Endothelial cell of umbilical vein (primary cell): Measurements from ENCODE around the gene ALG6.
A peak's percentile ranks its signal among the peaks of the same experiment; 100 is the strongest.

Experiments
- EZH2 ChIP-seq: IDR thresholded peaks from 2 replicates; pipeline ENCODE4 v1.6.1; 2012; ENCODE audit warnings: borderline replicate concordance, low read depth, mild to moderate bottlenecking, moderate library complexity, low read length, inconsistent platforms; ENCODE audit not compliant: severe bottlenecking
- FOS ChIP-seq: IDR thresholded peaks from 2 replicates; pipeline ENCODE4 v1.6.1; 2011; ENCODE audit warnings: mild to moderate bottlenecking, low read length, moderate library complexity, borderline replicate concordance; ENCODE audit not compliant: insufficient read depth
- GATA2 ChIP-seq: IDR thresholded peaks from 2 replicates; pipeline ENCODE4 v1.7.0; 2011; ENCODE audit warnings: low read depth, mild to moderate bottlenecking, moderate library complexity, mixed read lengths, low read length; ENCODE audit not compliant: insufficient read length, insufficient read depth
- JUN ChIP-seq: IDR thresholded peaks from 2 replicates; pipeline ENCODE4 v1.6.1; 2011; ENCODE audit warnings: borderline replicate concordance, low read depth; ENCODE audit not compliant: insufficient read length, insufficient read depth
- POLR2A ChIP-seq: IDR thresholded peaks from 2 replicates; pipeline ENCODE4 v1.6.1; 2012; ENCODE audit warnings: low read depth, mild to moderate bottlenecking, control low read depth, low read length
- POLR2AphosphoS5 ChIP-seq: IDR thresholded peaks from 2 replicates; pipeline ENCODE4 v1.6.1; 2012; ENCODE audit warnings: low read depth, mild to moderate bottlenecking, control low read depth, low read length, moderate library complexity; ENCODE audit not compliant: insufficient read depth
- TF ChIP-seq, protein P1 (sequence below), 2 donors: IDR thresholded peaks; 1 replicate in 1 of 2; 2 replicates in 1 of 2; pipeline ENCODE4 v1.5.1; 2011; ENCODE audit warnings: low read length in 2 of 2, mild to moderate bottlenecking in 2 of 2, moderate library complexity in 2 of 2, control low read depth in 1 of 2, inconsistent platforms in 1 of 2, low read depth in 1 of 2; ENCODE audit not compliant: insufficient read depth in 1 of 2; ENCODE audit errors: extremely low read depth in 1 of 2
- TF ChIP-seq, protein P2 (sequence below): IDR thresholded peaks from 2 replicates; pipeline ENCODE4 v1.6.1; 2011; ENCODE audit not compliant: insufficient read depth, insufficient read length

DNA sequence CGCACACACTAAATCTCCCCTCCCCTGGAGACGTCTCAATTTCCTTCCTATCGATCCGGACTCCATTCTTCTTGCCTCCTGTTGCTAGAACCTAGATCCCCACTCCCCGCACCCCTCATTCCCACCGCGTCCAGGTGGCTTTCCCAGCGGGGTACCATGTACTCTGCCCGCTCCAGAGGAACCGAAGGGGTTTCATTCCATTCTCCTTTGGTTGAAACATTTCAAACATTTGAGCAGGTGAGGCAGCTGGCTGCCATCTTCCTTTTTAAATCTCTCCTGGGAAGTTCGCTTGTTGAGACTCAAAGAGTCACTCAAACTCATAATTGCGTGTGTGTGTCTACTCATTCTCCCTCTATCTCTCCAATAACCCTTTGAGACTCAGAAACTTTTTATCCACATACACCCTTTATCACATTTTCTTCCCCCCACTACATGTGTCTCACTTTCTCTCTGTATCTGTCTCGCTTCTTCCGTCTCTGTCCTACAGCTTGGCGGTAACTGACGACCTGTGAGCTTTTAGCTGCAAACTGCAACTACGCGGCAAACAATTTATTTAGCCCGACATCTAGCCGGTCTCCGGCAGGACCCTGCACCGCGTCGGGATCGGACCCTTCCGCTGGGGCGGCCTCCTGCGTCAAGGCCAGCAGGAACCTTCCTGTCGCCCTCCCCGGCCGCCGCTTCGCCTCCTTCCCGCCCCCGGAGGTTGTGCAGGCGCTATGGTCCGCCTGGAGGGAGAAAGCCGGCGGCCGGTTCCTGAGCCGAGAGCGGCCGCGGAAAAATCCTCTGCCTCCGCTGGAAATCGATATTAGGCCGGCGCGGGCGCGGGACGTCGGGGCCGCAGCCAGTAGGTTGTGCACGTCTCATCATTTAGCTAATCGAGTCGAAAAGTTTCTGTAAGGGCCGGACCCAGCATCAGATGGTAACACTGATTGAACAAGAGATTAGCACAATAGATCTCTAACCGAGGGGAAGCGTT, 48.1 kb upstream of the ALG6 start:
- TF ChIP-seq GATA2 (no peak), POLR2AphosphoS5 (no peak), JUN (no peak), EZH2 (peak; percentile 98), POLR2A (no peak), FOS (no peak)
- TF ChIP-seq, protein P1, sequence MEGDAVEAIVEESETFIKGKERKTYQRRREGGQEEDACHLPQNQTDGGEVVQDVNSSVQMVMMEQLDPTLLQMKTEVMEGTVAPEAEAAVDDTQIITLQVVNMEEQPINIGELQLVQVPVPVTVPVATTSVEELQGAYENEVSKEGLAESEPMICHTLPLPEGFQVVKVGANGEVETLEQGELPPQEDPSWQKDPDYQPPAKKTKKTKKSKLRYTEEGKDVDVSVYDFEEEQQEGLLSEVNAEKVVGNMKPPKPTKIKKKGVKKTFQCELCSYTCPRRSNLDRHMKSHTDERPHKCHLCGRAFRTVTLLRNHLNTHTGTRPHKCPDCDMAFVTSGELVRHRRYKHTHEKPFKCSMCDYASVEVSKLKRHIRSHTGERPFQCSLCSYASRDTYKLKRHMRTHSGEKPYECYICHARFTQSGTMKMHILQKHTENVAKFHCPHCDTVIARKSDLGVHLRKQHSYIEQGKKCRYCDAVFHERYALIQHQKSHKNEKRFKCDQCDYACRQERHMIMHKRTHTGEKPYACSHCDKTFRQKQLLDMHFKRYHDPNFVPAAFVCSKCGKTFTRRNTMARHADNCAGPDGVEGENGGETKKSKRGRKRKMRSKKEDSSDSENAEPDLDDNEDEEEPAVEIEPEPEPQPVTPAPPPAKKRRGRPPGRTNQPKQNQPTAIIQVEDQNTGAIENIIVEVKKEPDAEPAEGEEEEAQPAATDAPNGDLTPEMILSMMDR (IDR thresholded peaks at IDR 0.05; ENCODE audit: extremely low read depth in 1 of 2, insufficient read depth in 1 of 2, low read depth in 1 of 2, low read length in 2 of 2): no peak
- TF ChIP-seq, protein P2, sequence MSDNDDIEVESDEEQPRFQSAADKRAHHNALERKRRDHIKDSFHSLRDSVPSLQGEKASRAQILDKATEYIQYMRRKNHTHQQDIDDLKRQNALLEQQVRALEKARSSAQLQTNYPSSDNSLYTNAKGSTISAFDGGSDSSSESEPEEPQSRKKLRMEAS: no peak
